HCT116 (cell line): ENCODE data around the gene BICD1. TPM values are rescaled to one million over a fixed set of nuclear protein-coding genes. Genes with fewer than 3 reads are reported as not detected.

Experiments used
- ATAC-seq: fragments of 200-7000 bp; cut with Tn5 transposase; 2 replicates; pipeline ENCODE4 v1.9.1; 2020; ENCODE audit warnings: mild to moderate bottlenecking, moderate library complexity
- BruUV-seq: library from RNA; stranded (reverse); fragments of 400-500 nt; replicated peaks from 2 replicates; lab custom pipeline; 2021; lab: Mats Ljungman, UMichigan
- CTCF ChIA-PET: fragments of 300-600 bp; sonication (Branson Sonifier 250); formaldehyde crosslinking; loops from one replicate; lab custom pipeline; 2021; ENCODE audit warnings: antibody characterized with exemption; lab: Charles Lee
- POLR2A ChIA-PET: fragments of 300-600, 350-600 bp; sonication (Branson Sonifier 250); formaldehyde crosslinking; loops from one replicate; lab custom pipeline; 2021; ENCODE audit warnings: antibody characterized with exemption; lab: Charles Lee
- RAD21 ChIA-PET, 2 experiments: fragments of 300-600 bp; sonication (Branson Sonifier 250); formaldehyde crosslinking; loops; one replicate each; lab custom pipeline; 2023; ENCODE audit warnings: low total read pairs in 2 of 2; ENCODE audit not compliant: uncharacterized antibody in 2 of 2, unreplicated experiment in 2 of 2, low non-redundant PET in 1 of 2; lab: Charles Lee
- DNase-seq: peaks from one replicate; pipeline ENCODE4 v3.0.0-alpha.2; 2010; ENCODE audit warnings: low read depth, low spot score
- H2AFZ ChIP-seq: fragments of 200-600 bp; shearing (Covaris generic), sonication (generic); 2 replicates; pipeline ENCODE4 v1.6.1; 2017; ENCODE audit warnings: low read depth, mixed run types, mixed read lengths, antibody characterized with exemption, low read length; ENCODE audit not compliant: poor library complexity, severe bottlenecking
- H3K27ac ChIP-seq: 2 replicates; pipeline ENCODE4 v1.5.1; 2012; ENCODE audit warnings: low read depth, low read length
- H3K27me3 ChIP-seq: fragments of 200-600 bp; sonication (generic); 2 replicates; pipeline ENCODE4 v1.6.1; 2016; ENCODE audit warnings: mixed run types, low read length, mixed read lengths; ENCODE audit not compliant: insufficient read depth
- H3K36me3 ChIP-seq, 2 experiments: fragments of 200-500 bp in 1 of 2; fragments of 200-600 bp in 1 of 2; sonication (Bioruptor generic) in 1 of 2; sonication (generic) in 1 of 2; 2 replicates each; pipeline versions ENCODE4 v1.5.1 to v1.6.1; 2014 to 2016; ENCODE audit warnings: low read length in 2 of 2, inconsistent platforms in 1 of 2, mixed read lengths in 1 of 2, mixed run types in 1 of 2; ENCODE audit not compliant: insufficient read depth in 2 of 2, control insufficient read depth in 1 of 2
- H3K4me1 ChIP-seq, 2 experiments: fragments of 200-600 bp in 1 of 2; sonication (generic) in 1 of 2; 2 replicates each; pipeline versions ENCODE4 v1.5.1 to v1.6.1; 2012 to 2017; ENCODE audit warnings: low read length in 2 of 2, inconsistent platforms in 1 of 2, mild to moderate bottlenecking in 1 of 2, mixed read lengths in 1 of 2, mixed run types in 1 of 2, moderate library complexity in 1 of 2; ENCODE audit not compliant: insufficient read depth in 2 of 2, control insufficient read depth in 1 of 2
- H3K4me2 ChIP-seq: fragments of 200-600 bp; sonication (generic); 2 replicates; pipeline ENCODE4 v1.6.1; 2017; ENCODE audit warnings: mixed run types, low read length, mixed read lengths
- H3K4me3 ChIP-seq, 2 experiments: fragments of 200-600 bp in 1 of 2; sonication (generic) in 1 of 2; replicated peaks in 1 of 2; 2 replicates each; pipeline ENCODE4 v1.5.1; 2011 to 2016; ENCODE audit warnings: low read length in 2 of 2, control low read depth in 1 of 2, low read depth in 1 of 2, mild to moderate bottlenecking in 1 of 2, mixed read lengths in 1 of 2, mixed run types in 1 of 2
- H3K79me2 ChIP-seq: fragments of 200-600 bp; sonication (generic); 2 replicates; pipeline ENCODE4 v1.6.1; 2017; ENCODE audit warnings: mild to moderate bottlenecking, mixed run types, low read length, moderate library complexity, mixed read lengths; ENCODE audit not compliant: insufficient read depth
- H3K9ac ChIP-seq: fragments of 200-600 bp; sonication (generic); 2 replicates; pipeline ENCODE4 v1.6.1; 2016; ENCODE audit warnings: low read length, mixed read lengths
- H3K9me2 ChIP-seq: fragments of 200-600 bp; sonication (generic), shearing (Covaris generic); 2 replicates; pipeline ENCODE4 v1.6.1; 2017; ENCODE audit warnings: mixed run types, mild to moderate bottlenecking, moderate library complexity; ENCODE audit not compliant: insufficient read depth
- H3K9me3 ChIP-seq, 2 experiments: fragments of 200-500 bp in 1 of 2; fragments of 200-600 bp in 1 of 2; sonication (Bioruptor generic) in 1 of 2; sonication (generic) in 1 of 2; 2 replicates each; pipeline ENCODE4 v1.6.1; 2014 to 2017; ENCODE audit warnings: low read length in 2 of 2, mixed read lengths in 2 of 2, inconsistent platforms in 1 of 2, low read depth in 1 of 2, mild to moderate bottlenecking in 1 of 2, mixed run types in 1 of 2, moderate library complexity in 1 of 2; ENCODE audit not compliant: control insufficient read depth in 1 of 2, insufficient read depth in 1 of 2
- H4K20me1 ChIP-seq: fragments of 200-600 bp; sonication (generic), shearing (Covaris generic); 2 replicates; pipeline ENCODE4 v1.6.1; 2017; ENCODE audit warnings: mixed run types, mild to moderate bottlenecking, moderate library complexity; ENCODE audit not compliant: insufficient read depth
- ELF1 ChIP-seq: IDR thresholded peaks from 2 replicates; pipeline ENCODE4 v1.6.1; 2012; ENCODE audit warnings: low read depth, borderline replicate concordance
- FOSL1 ChIP-seq: IDR thresholded peaks from 2 replicates; pipeline ENCODE4 v1.6.1; 2012; ENCODE audit warnings: low read depth
- SP1 ChIP-seq: IDR thresholded peaks from 2 replicates; pipeline ENCODE4 v1.6.1; 2012; ENCODE audit warnings: low read depth
- YY1 ChIP-seq: IDR thresholded peaks from 2 replicates; pipeline ENCODE4 v1.6.1; 2011; ENCODE audit warnings: low read length, low read depth, moderate library complexity, mild to moderate bottlenecking; ENCODE audit not compliant: insufficient replicate concordance; ENCODE audit errors: extremely low read depth
- ZFX ChIP-seq: fragments of 450-650 bp; IDR thresholded peaks from 2 replicates; pipeline ENCODE4 v1.6.1; 2017
- intact Hi-C: fragments of 100-400 bp; cut with micrococcal nuclease; formaldehyde crosslinking; loops from 2 replicates; pipeline ENCODE4 v1.10.0; 2022
- total RNA-seq: library from RNA; stranded (reverse); gene quantifications from one replicate; pipeline ENCODE4 v1.2.1, GENCODE V29; 2021; ENCODE audit not compliant: unreplicated experiment
- TF ChIP-seq, protein P1 (sequence below): IDR thresholded peaks from 2 replicates; pipeline ENCODE4 v1.6.1; 2012; ENCODE audit warnings: low read depth

Gene BICD1
- total RNA-seq, 1 experiment from 2014 or later = 32.5 TPM

DNA sequence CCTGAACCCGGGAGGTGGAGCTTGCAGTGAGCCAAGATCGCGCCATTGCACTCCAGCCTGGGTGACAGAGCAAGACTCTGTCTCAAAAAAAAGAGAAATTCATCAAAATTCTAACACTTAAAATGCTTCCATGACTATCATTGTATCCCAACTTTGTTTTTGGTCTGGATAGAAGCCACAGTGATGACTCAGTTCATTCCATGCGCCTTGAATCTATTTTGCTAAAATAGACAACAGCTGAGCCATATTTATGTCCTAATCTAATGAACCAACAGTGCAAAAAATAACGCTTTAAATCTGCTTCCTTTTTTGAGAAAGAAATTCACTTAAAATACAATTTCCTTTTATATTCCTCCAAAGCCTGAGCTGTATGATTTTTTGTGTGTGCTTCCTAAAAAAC is 23.2 kb upstream of the BICD1 start (continued):
- TF ChIP-seq, protein P1, sequence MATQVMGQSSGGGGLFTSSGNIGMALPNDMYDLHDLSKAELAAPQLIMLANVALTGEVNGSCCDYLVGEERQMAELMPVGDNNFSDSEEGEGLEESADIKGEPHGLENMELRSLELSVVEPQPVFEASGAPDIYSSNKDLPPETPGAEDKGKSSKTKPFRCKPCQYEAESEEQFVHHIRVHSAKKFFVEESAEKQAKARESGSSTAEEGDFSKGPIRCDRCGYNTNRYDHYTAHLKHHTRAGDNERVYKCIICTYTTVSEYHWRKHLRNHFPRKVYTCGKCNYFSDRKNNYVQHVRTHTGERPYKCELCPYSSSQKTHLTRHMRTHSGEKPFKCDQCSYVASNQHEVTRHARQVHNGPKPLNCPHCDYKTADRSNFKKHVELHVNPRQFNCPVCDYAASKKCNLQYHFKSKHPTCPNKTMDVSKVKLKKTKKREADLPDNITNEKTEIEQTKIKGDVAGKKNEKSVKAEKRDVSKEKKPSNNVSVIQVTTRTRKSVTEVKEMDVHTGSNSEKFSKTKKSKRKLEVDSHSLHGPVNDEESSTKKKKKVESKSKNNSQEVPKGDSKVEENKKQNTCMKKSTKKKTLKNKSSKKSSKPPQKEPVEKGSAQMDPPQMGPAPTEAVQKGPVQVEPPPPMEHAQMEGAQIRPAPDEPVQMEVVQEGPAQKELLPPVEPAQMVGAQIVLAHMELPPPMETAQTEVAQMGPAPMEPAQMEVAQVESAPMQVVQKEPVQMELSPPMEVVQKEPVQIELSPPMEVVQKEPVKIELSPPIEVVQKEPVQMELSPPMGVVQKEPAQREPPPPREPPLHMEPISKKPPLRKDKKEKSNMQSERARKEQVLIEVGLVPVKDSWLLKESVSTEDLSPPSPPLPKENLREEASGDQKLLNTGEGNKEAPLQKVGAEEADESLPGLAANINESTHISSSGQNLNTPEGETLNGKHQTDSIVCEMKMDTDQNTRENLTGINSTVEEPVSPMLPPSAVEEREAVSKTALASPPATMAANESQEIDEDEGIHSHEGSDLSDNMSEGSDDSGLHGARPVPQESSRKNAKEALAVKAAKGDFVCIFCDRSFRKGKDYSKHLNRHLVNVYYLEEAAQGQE = no peak
- no peak for TF ChIP-seq YY1
- TF ChIP-seq ELF1 = no peak

GRCh38 chr12:32084017-32084688 is 22.5 kb upstream of the BICD1 start:
- no peak overlapping the region for H3K27ac ChIP-seq
- no peak for DNase-seq
- no TSS peak for BruUV-seq
- TF ChIP-seq FOSL1 (no peak), SP1 (no peak), ZFX (no peak)
- ChIA-PET CTCF (interaction anchor here (1.1 kb wide), 1 partner anchor 23 kb away, joined by 5 read pairs; no protein-coding TSS in a partner anchor), RAD21 (no interaction called here), POLR2A (no interaction called here)
- H3K79me2 ChIP-seq = no peaks in the 10 kb centered on the region
- no peaks in the 10 kb centered on the region for H3K9me2 ChIP-seq
- no peaks in the 10 kb centered on the region; a peak in 1 of 4 replicates for H3K4me1 ChIP-seq
- no peaks in the 10 kb centered on the region for H3K9me3 ChIP-seq
- intact Hi-C loops = no loop called here
- no peak overlapping the region for H2AFZ ChIP-seq
- ATAC-seq = peak; percentile 47
- no peaks in the 10 kb centered on the region for H3K27me3 ChIP-seq
- H4K20me1 ChIP-seq = no peaks in the 10 kb centered on the region
- H3K9ac ChIP-seq = no peak overlapping the region
- H3K4me2 ChIP-seq = no peak overlapping the region
- no peaks in the 10 kb centered on the region for H3K36me3 ChIP-seq
- no peak overlapping the region for H3K4me3 ChIP-seq
